Uterus (tissue), 4 donors: ENCODE measurements around the gene ZNF581. TPM values are rescaled to one million over a fixed set of nuclear protein-coding genes. Genes with fewer than 3 reads are reported as not detected.

Experiments used
- DNase-seq, 2 donors: peaks; one replicate each; pipeline ENCODE4 v3.0.0-alpha.2; 2019 to 2020
- H3K27ac ChIP-seq, 2 donors: fragments of 200-600 bp; sonication (generic); 1 replicate in 1 of 2; 2 replicates in 1 of 2; pipeline ENCODE4 v1.5.1; 2016 to 2018
- H3K27me3 ChIP-seq, 2 donors: fragments of 200-600 bp; sonication (generic); one replicate each; pipeline ENCODE4 v1.5.1; 2018 to 2019; ENCODE audit warnings: control low read depth in 1 of 2
- H3K36me3 ChIP-seq, 2 donors: fragments of 200-600 bp; sonication (generic); one replicate each; pipeline ENCODE4 v1.5.1; 2019; ENCODE audit warnings: control low read depth in 1 of 2
- H3K4me1 ChIP-seq, 2 donors: fragments of 200-600 bp; sonication (generic); one replicate each; pipeline ENCODE4 v1.5.1; 2018 to 2019; ENCODE audit warnings: control low read depth in 1 of 2
- H3K4me3 ChIP-seq, 2 donors: fragments of 200-600 bp; sonication (generic); 1 replicate in 1 of 2; 2 replicates in 1 of 2; pipeline ENCODE4 v1.5.1; 2018 to 2019; ENCODE audit warnings: mild to moderate bottlenecking in 1 of 2
- H3K9me3 ChIP-seq, 2 donors: fragments of 200-600 bp; sonication (generic); one replicate each; pipeline ENCODE4 v1.5.1; 2019; ENCODE audit warnings: control low read depth in 1 of 2
- CTCF ChIP-seq, 4 experiments: fragments of 200-600 bp in 2 of 4; fragments of 450-650 bp in 2 of 4; sonication (generic) in 2 of 4; IDR thresholded peaks; one replicate each; pipeline ENCODE4 v1.5.1; 2016 to 2019; ENCODE audit warnings: antibody characterized with exemption in 4 of 4, mild to moderate bottlenecking in 2 of 4, moderate library complexity in 1 of 4
- POLR2A ChIP-seq, 2 donors: fragments of 450-650 bp; IDR thresholded peaks; one replicate each; pipeline ENCODE4 v1.6.1; 2016; ENCODE audit warnings: antibody characterized with exemption in 2 of 2, mild to moderate bottlenecking in 1 of 2, moderate library complexity in 1 of 2
- intact Hi-C: fragments of 100-400 bp; cut with DNase I; formaldehyde crosslinking; loops from one replicate; pipeline ENCODE4 v1.15.1; 2023; ENCODE audit warnings: low total_unique reads
- total RNA-seq, 4 donors: library from RNA; depleted of rRNA in 3 of 4; stranded (reverse); fragments of >200 nt in 3 of 4; gene quantifications; one replicate each; pipeline versions ENCODE4 v1.1.0 to v1.2.4, GENCODE V29; 2014 to 2023
- donor health status: DM: yes; HTN: yes; CAD: no.

Gene ZNF581
- total RNA-seq, 4 donors from 2014 or later, result 2.8 to 30.3 (median 12.8) TPM

GRCh38 chr19:55680339-55681130 is 37.1 kb downstream of the ZNF581 start:
- Histone ChIP-seq H3K4me1 (peaks cover 7 to 14% of the 10 kb centered on the region in 2 donors), H3K27ac (no peak overlapping the region), H3K9me3 (no peaks in the 10 kb centered on the region), H3K4me3 (no peak overlapping the region), H3K36me3 (no peaks in the 10 kb centered on the region), H3K27me3 (no peaks in the 10 kb centered on the region)
- no peak for TF ChIP-seq CTCF (IDR thresholded peaks at IDR 0.05)
- TF ChIP-seq POLR2A (IDR thresholded peaks at IDR 0.05), result no peak
- no peak for DNase-seq
- intact Hi-C loops, result no loop called here

- Histone ChIP-seq H3K27ac (no peak overlapping the region), H3K27me3 (no peaks in the 10 kb centered on the region), H3K4me3 (no peak overlapping the region), H3K9me3 (no peaks in the 10 kb centered on the region), H3K36me3 (no peaks in the 10 kb centered on the region), H3K4me1 (peaks cover 7 to 14% of the 10 kb centered on the region in 2 donors)
- no peak for DNase-seq
- no peak for TF ChIP-seq POLR2A (IDR thresholded peaks at IDR 0.05)
- no peak for TF ChIP-seq CTCF (IDR thresholded peaks at IDR 0.05)
- intact Hi-C loops, result no loop called here
Measured at GRCh38 chr19:55681131-55682092, 38.0 kb downstream of the ZNF581 start.

- intact Hi-C loops, result no loop called here
- no peak for TF ChIP-seq POLR2A (IDR thresholded peaks at IDR 0.05)
- no peak for TF ChIP-seq CTCF (IDR thresholded peaks at IDR 0.05)
- no peak overlapping the region for H3K27ac ChIP-seq
- no peaks in the 10 kb centered on the region for H3K27me3 ChIP-seq
- H3K36me3 ChIP-seq, result no peaks in the 10 kb centered on the region
- H3K9me3 ChIP-seq, result no peaks in the 10 kb centered on the region
- no peak for DNase-seq
- no peak overlapping the region for H3K4me3 ChIP-seq
- H3K4me1 ChIP-seq, result no peaks in the 10 kb centered on the region
Measured at GRCh38 chr19:55683449-55684261, 40.2 kb downstream of the ZNF581 start.

- DNase-seq, result no peak
- TF ChIP-seq CTCF (IDR thresholded peaks at IDR 0.05) (no peak), POLR2A (IDR thresholded peaks at IDR 0.05) (no peak)
Measured at GRCh38 chr19:55684946-55685681, 41.7 kb downstream of the ZNF581 start.

More at GRCh38 chr19:55684946-55685681, 41.7 kb downstream of the ZNF581 start:
- Histone ChIP-seq H3K9me3 (no peaks in the 10 kb centered on the region), H3K4me3 (no peak overlapping the region), H3K27ac (no peak overlapping the region), H3K36me3 (no peaks in the 10 kb centered on the region), H3K4me1 (no peaks in the 10 kb centered on the region), H3K27me3 (no peaks in the 10 kb centered on the region)
- intact Hi-C loops, result no loop called here
